Calu3 (cell line): ENCODE measurements around the gene TJAP1. TPM values are rescaled to one million over a fixed set of nuclear protein-coding genes. Genes with fewer than 3 reads are reported as not detected.

Source experiments
- BruUV-seq: library from RNA; stranded (reverse); fragments of 400-500 nt; replicated peaks from 2 replicates; lab custom pipeline; 2021; lab: Mats Ljungman, UMichigan
- CTCF ChIA-PET: fragments of 300-600 bp; sonication (Branson Sonifier 250); formaldehyde crosslinking; loops from one replicate; lab custom pipeline; 2022; ENCODE audit warnings: antibody characterized with exemption; lab: Charles Lee
- DNase-seq: peaks from one replicate; pipeline ENCODE4 v3.0.0; 2022
- H3K27ac Mint-ChIP-seq: one replicate; pipeline ENCODE4 v1.8.0; 2022; ENCODE audit warnings: mixed read lengths; ENCODE audit not compliant: unreplicated experiment
- H3K27me3 Mint-ChIP-seq: one replicate; pipeline ENCODE4 v1.8.0; 2022; ENCODE audit warnings: mixed read lengths; ENCODE audit not compliant: unreplicated experiment
- H3K36me3 Mint-ChIP-seq: one replicate; pipeline ENCODE4 v1.8.0; 2022; ENCODE audit warnings: mild to moderate bottlenecking, moderate library complexity, mixed read lengths; ENCODE audit not compliant: insufficient read depth, unreplicated experiment
- H3K4me1 Mint-ChIP-seq: one replicate; pipeline ENCODE4 v1.8.0; 2022; ENCODE audit warnings: mild to moderate bottlenecking, low read depth, mixed read lengths; ENCODE audit not compliant: unreplicated experiment
- H3K4me3 Mint-ChIP-seq: one replicate; pipeline ENCODE4 v1.8.0; 2022; ENCODE audit warnings: mild to moderate bottlenecking, low read depth, moderate library complexity, mixed read lengths; ENCODE audit not compliant: unreplicated experiment
- H3K9me3 Mint-ChIP-seq: one replicate; pipeline ENCODE4 v1.8.0; 2022; ENCODE audit warnings: low read depth, mixed read lengths; ENCODE audit not compliant: unreplicated experiment
- CTCF ChIP-seq: fragments of 200-600 bp; IDR thresholded peaks from one replicate; pipeline ENCODE4 v1.8.0; 2022; ENCODE audit warnings: antibody characterized with exemption; ENCODE audit not compliant: unreplicated experiment
- intact Hi-C: fragments of 100-400 bp; cut with micrococcal nuclease; formaldehyde crosslinking; loops from one replicate; pipeline ENCODE4 v1.10.0; 2022; ENCODE audit not compliant: unreplicated experiment
- total RNA-seq: library from RNA; stranded (reverse); gene quantifications from 2 replicates; pipeline ENCODE4 v1.2.3, GENCODE V29; 2022

TJAP1 gene
- total RNA-seq, 1 experiment from 2014 or later: 72.3 TPM

- H3K4me1 Mint-ChIP-seq: peaks cover 17% of the 10 kb centered on the region
- peak overlapping the region; percentile 70 for H3K4me3 Mint-ChIP-seq
- intact Hi-C loops: loop anchor here (1.0 to 2.0 kb wide), 2 partner anchors 52 to 67 kb away; no protein-coding TSS in a partner anchor
Observed at GRCh38 chr6:43453831-43454230, 23.5 kb upstream of the TJAP1 start.

GRCh38 chr6:43454290-43454695, 23.1 kb upstream of the TJAP1 start:
- TF ChIP-seq CTCF: peak; percentile 99
- DNase-seq: no peak
- CTCF ChIA-PET: no interaction called here
- H3K27ac Mint-ChIP-seq: peak overlapping the region; percentile 16
- no peaks in the 10 kb centered on the region for H3K9me3 Mint-ChIP-seq
- no TSS peak for BruUV-seq
- intact Hi-C loops: loop anchor here (1.0 to 2.0 kb wide), 2 partner anchors 52 to 67 kb away; no protein-coding TSS in a partner anchor
- peak overlapping the region; percentile 70 for H3K4me3 Mint-ChIP-seq
- H3K36me3 Mint-ChIP-seq: peaks cover 51% of the 10 kb centered on the region
- peaks cover 17% of the 10 kb centered on the region for H3K4me1 Mint-ChIP-seq
- peaks cover 35% of the 10 kb centered on the region for H3K27me3 Mint-ChIP-seq

More at GRCh38 chr6:43453831-43454230, 23.5 kb upstream of the TJAP1 start:
- H3K9me3 Mint-ChIP-seq: no peaks in the 10 kb centered on the region
- peaks cover 55% of the 10 kb centered on the region for H3K36me3 Mint-ChIP-seq
- no peak for DNase-seq
- no peak for TF ChIP-seq CTCF
- H3K27ac Mint-ChIP-seq: peak overlapping the region; percentile 16
- CTCF ChIA-PET: no interaction called here
- peaks cover 35% of the 10 kb centered on the region for H3K27me3 Mint-ChIP-seq
- BruUV-seq: no TSS peak

GRCh38 chr6:43454696-43455530, 22.5 kb upstream of the TJAP1 start:
- CTCF ChIA-PET: interaction anchor here (0.6 to 2.7 kb wide), 2 partner anchors 38 to 42 kb away, joined by 3 to 12 read pairs; no protein-coding TSS in a partner anchor
- no TSS peak for BruUV-seq

More at GRCh38 chr6:43454696-43455530, 22.5 kb upstream of the TJAP1 start:
- peaks cover 17% of the 10 kb centered on the region for H3K4me1 Mint-ChIP-seq
- peak; percentile 96 for DNase-seq
- H3K9me3 Mint-ChIP-seq: no peaks in the 10 kb centered on the region
- H3K36me3 Mint-ChIP-seq: peaks cover 51% of the 10 kb centered on the region
- H3K4me3 Mint-ChIP-seq: peak overlapping the region; percentile 70
- peak overlapping the region; percentile 16 for H3K27ac Mint-ChIP-seq
- intact Hi-C loops: loop anchor here (1.0 to 2.0 kb wide), 2 partner anchors 51 to 68 kb away; no protein-coding TSS in a partner anchor
- TF ChIP-seq CTCF: peak; percentile 49
- H3K27me3 Mint-ChIP-seq: peaks cover 37% of the 10 kb centered on the region
